Measurements from ENCODE around the gene DEUP1. TPM values are rescaled to one million over a fixed set of nuclear protein-coding genes. Genes with fewer than 3 reads are reported as not detected.

Gene DEUP1
- total and polyA plus RNA-seq, 2 experiments from 2014 or later, result not detected

DNA sequence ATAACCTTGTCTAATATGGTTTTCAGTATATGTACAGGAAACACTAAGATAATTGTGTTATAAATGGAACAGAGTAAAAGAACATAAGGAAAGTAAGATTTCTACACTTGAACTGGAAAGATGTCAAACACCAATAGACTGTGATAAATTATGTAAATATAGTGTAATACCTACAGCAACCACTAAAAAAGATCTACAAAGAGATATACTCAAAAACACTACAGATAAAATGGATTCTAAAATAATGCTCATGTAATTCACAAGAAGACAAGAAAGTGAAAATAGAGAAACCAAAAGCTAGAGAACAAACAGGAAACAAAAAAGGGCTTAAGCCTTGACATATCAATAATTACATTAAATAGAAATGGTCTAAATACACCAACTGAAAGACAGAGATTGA is 30.9 kb downstream of the DEUP1 start:
- Histone ChIP-seq H3K9me2 (ENCODE audit: insufficient read depth) (no peaks in the 10 kb centered on the region), H3K9me3 (ENCODE audit: low read depth) (no peaks in the 10 kb centered on the region), H3F3A (ENCODE audit: insufficient read depth) (no peaks in the 10 kb centered on the region), H3K4me3 (no peak overlapping the region), H3K4me1 (ENCODE audit: insufficient read depth) (no peaks in the 10 kb centered on the region), H3K27me3 (replicated peaks; ENCODE audit: insufficient read depth) (no peaks in the 10 kb centered on the region), H2AFZ (no peak overlapping the region), H3K27ac (no peak overlapping the region), H3K79me2 (ENCODE audit: insufficient read depth) (no peaks in the 10 kb centered on the region), H4K20me1 (ENCODE audit: insufficient read depth) (no peaks in the 10 kb centered on the region), H3K36me3 (ENCODE audit: low read depth) (no peaks in the 10 kb centered on the region), H3K4me2 (ENCODE audit: unreplicated experiment) (no peak overlapping the region), H3K9ac (no peak overlapping the region)
- in situ Hi-C loops (cut with MboI), result no loop called here
- no peak for DNase-seq
- TF ChIP-seq EZH2phosphoT487 (IDR thresholded peaks at IDR 0.05; ENCODE audit: insufficient read depth, low read depth), result no peak
- TF ChIP-seq EZH2 (IDR thresholded peaks at IDR 0.05; ENCODE audit: insufficient read depth, poor library complexity, severe bottlenecking), result no peak

DNA sequence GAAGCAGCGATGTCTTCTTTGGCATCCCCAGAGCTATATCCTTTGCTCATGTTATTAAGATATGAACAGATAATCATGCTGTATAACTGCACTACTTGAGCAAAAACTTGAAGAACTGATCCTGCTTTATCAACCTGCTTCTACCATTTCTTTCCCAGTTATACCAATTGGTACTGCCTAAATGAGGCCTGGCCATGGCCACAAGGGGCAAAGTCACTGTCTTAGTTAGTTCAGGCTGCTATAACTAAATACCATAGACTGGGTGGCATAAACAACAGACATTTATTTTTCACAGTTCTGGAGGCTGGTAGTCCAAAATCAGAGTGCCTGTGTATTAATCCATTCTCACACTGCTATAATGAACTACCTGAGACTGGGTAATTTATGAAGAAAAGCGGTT is 37.5 kb downstream of the DEUP1 start:
- in situ Hi-C loops (cut with MboI), result no loop called here
- Histone ChIP-seq H3K4me2 (ENCODE audit: unreplicated experiment) (no peak overlapping the region), H3K4me3 (no peak overlapping the region), H3K27me3 (replicated peaks; ENCODE audit: insufficient read depth) (no peaks in the 10 kb centered on the region), H3K79me2 (ENCODE audit: insufficient read depth) (no peaks in the 10 kb centered on the region), H3F3A (ENCODE audit: insufficient read depth) (peaks cover 7% of the 10 kb centered on the region; the same call in 1 of the 2 replicates), H4K20me1 (ENCODE audit: insufficient read depth) (no peaks in the 10 kb centered on the region), H3K4me1 (ENCODE audit: insufficient read depth) (peaks cover 4% of the 10 kb centered on the region), H3K9me3 (ENCODE audit: low read depth) (no peaks in the 10 kb centered on the region), H3K27ac (no peak overlapping the region), H3K9me2 (ENCODE audit: insufficient read depth) (no peaks in the 10 kb centered on the region), H2AFZ (no peak overlapping the region), H3K36me3 (ENCODE audit: low read depth) (no peaks in the 10 kb centered on the region), H3K9ac (no peak overlapping the region)
- 41 to 50% methylated on average over 2 of the region's 2 CpGs for WGBS, 2 experiments (ENCODE audit: low coverage in 1 of 2, low lambda C conversion rate in 2 of 2, missing lambda C conversion rate in 2 of 2)
- DNase-seq, result no peak
- TF ChIP-seq EZH2 (IDR thresholded peaks at IDR 0.05; ENCODE audit: insufficient read depth, poor library complexity, severe bottlenecking), result no peak
- TF ChIP-seq EZH2phosphoT487 (IDR thresholded peaks at IDR 0.05; ENCODE audit: insufficient read depth, low read depth), result no peak

DNA sequence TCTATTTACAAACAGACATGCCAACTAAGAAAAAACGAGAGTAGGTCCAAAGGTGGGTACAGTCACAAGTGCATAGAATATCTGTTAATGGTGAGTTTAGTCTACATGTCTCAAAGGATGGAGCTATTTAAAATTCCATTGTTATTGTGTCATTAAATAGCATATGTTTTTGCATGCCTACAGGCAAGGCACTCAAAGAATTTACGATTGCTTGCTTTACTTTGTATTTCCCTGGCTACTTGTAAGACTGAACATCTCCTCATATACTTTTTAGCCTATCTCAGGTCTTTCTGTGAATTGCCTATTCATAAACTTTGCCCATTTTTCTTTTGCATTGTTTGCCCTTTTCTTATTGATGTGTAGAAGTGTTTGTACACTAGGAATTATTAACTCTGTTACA is 39.7 kb downstream of the DEUP1 start:
- no peak overlapping the region for H3K4me3 ChIP-seq
- peak; percentile 25 for DNase-seq
- no peaks in the 10 kb centered on the region for H4K20me1 ChIP-seq (ENCODE audit: insufficient read depth)
- H3F3A ChIP-seq (ENCODE audit: insufficient read depth), result peaks cover 7% of the 10 kb centered on the region; the same call in 1 of the 2 replicates
- no peak overlapping the region for H3K9ac ChIP-seq
- no peaks in the 10 kb centered on the region for H3K27me3 ChIP-seq (replicated peaks; ENCODE audit: insufficient read depth)
- no peaks in the 10 kb centered on the region for H3K9me3 ChIP-seq (ENCODE audit: low read depth)
- H3K9me2 ChIP-seq (ENCODE audit: insufficient read depth), result no peaks in the 10 kb centered on the region
- in situ Hi-C loops (cut with MboI), result no loop called here
- H2AFZ ChIP-seq, result no peak overlapping the region
- H3K4me2 ChIP-seq (ENCODE audit: unreplicated experiment), result no peak overlapping the region
- peaks cover 4% of the 10 kb centered on the region for H3K4me1 ChIP-seq (ENCODE audit: insufficient read depth)
- no peak overlapping the region for H3K27ac ChIP-seq
- TF ChIP-seq EZH2phosphoT487 (IDR thresholded peaks at IDR 0.05; ENCODE audit: insufficient read depth, low read depth) (no peak), EZH2 (IDR thresholded peaks at IDR 0.05; ENCODE audit: insufficient read depth, poor library complexity, severe bottlenecking) (no peak)
- 17 to 20% methylated on average over 2 of the region's 2 CpGs for WGBS, 2 experiments (ENCODE audit: low coverage in 1 of 2, low lambda C conversion rate in 2 of 2, missing lambda C conversion rate in 2 of 2)
- no peaks in the 10 kb centered on the region for H3K36me3 ChIP-seq (ENCODE audit: low read depth)
- H3K79me2 ChIP-seq (ENCODE audit: insufficient read depth), result no peaks in the 10 kb centered on the region

DNA sequence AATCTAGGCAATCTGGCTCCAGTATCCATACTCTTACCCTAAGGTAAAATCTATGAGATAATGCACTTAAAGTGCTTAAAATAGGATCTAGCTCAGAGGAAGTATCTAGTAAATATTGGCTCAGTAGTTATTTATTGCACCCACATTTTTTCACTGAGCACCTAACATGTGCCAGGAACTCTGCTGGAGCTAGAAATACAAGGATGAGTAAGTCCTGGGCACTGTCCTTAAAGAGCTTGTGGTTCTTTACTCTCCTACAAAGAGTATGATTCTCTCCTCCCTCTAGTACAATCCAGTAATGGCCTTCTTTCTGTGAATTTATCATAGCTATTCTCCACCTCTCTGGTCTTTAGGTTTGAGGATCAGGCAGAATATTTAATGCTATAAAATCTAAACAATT is 59.2 kb downstream of the DEUP1 start:
- in situ Hi-C loops (cut with MboI), result no loop called here
- Histone ChIP-seq H3K9me2 (ENCODE audit: insufficient read depth) (no peaks in the 10 kb centered on the region), H3K4me1 (ENCODE audit: insufficient read depth) (no peaks in the 10 kb centered on the region), H3F3A (ENCODE audit: insufficient read depth) (no peaks in the 10 kb centered on the region), H3K27me3 (replicated peaks; ENCODE audit: insufficient read depth) (no peaks in the 10 kb centered on the region), H3K36me3 (ENCODE audit: low read depth) (no peaks in the 10 kb centered on the region), H3K4me3 (no peak overlapping the region), H3K27ac (no peak overlapping the region), H3K4me2 (ENCODE audit: unreplicated experiment) (no peak overlapping the region), H2AFZ (no peak overlapping the region), H3K9me3 (ENCODE audit: low read depth) (no peaks in the 10 kb centered on the region), H3K9ac (no peak overlapping the region), H4K20me1 (ENCODE audit: insufficient read depth) (no peaks in the 10 kb centered on the region), H3K79me2 (ENCODE audit: insufficient read depth) (no peaks in the 10 kb centered on the region)
- TF ChIP-seq EZH2 (IDR thresholded peaks at IDR 0.05; ENCODE audit: insufficient read depth, poor library complexity, severe bottlenecking), result no peak
- no peak for TF ChIP-seq EZH2phosphoT487 (IDR thresholded peaks at IDR 0.05; ENCODE audit: insufficient read depth, low read depth)
- DNase-seq, result peak; percentile 12

DNA sequence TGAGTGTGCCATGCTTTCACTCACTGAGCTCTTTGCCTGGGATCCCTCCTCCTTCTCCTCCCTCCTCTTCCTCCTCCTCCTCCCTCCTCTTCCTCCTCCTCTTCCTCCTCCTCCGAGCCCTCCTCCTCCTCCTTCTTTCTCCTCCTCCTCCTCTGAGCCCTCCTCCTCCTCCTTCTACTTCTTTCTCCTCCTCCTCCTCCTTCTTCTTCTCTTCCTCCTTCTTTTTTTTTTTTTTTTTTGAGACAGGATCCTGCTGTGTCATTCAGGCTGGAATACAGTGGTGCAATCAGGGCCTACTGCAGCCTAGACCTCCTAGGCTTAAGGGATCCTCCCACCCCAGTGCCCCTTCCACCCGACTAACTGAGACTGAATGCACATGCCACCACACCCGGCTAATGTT is 62.3 kb downstream of the DEUP1 start:
- Histone ChIP-seq H3K27ac (no peak overlapping the region), H3K9me3 (ENCODE audit: low read depth) (no peaks in the 10 kb centered on the region), H3K36me3 (ENCODE audit: low read depth) (no peaks in the 10 kb centered on the region), H4K20me1 (ENCODE audit: insufficient read depth) (no peaks in the 10 kb centered on the region), H3K9me2 (ENCODE audit: insufficient read depth) (no peaks in the 10 kb centered on the region), H3K4me2 (ENCODE audit: unreplicated experiment) (no peak overlapping the region), H3K4me1 (ENCODE audit: insufficient read depth) (no peaks in the 10 kb centered on the region), H2AFZ (no peak overlapping the region), H3F3A (ENCODE audit: insufficient read depth) (no peaks in the 10 kb centered on the region), H3K9ac (no peak overlapping the region), H3K27me3 (replicated peaks; ENCODE audit: insufficient read depth) (no peaks in the 10 kb centered on the region), H3K79me2 (ENCODE audit: insufficient read depth) (no peaks in the 10 kb centered on the region), H3K4me3 (no peak overlapping the region)
- DNase-seq, result peak; percentile 13
- WGBS, 2 experiments (ENCODE audit: low coverage in 1 of 2, low lambda C conversion rate in 2 of 2, missing lambda C conversion rate in 2 of 2), result 19 to 36% methylated on average over 3 of the region's 3 CpGs
- TF ChIP-seq EZH2phosphoT487 (IDR thresholded peaks at IDR 0.05; ENCODE audit: insufficient read depth, low read depth) (no peak), EZH2 (IDR thresholded peaks at IDR 0.05; ENCODE audit: insufficient read depth, poor library complexity, severe bottlenecking) (no peak)
- in situ Hi-C loops (cut with MboI), result no loop called here
